ENCODE measurements around the gene SAMHD1.
"Not testable (repeated sequence)": the region's sequence is repeated elsewhere in the genome, so short reads cannot be mapped to it uniquely, and the experiment has no call there.

SAMHD1 gene

GRCh38 chr20:36916199-36916598, 35.3 kb downstream of the SAMHD1 start:
- Histone ChIP-seq H3K9me3 (ENCODE audit: low read length) (no peaks in the 10 kb centered on the region), H3K36me3 (ENCODE audit: insufficient read depth, low read length) (peaks cover 22% of the 10 kb centered on the region), H3K9ac (ENCODE audit: low read length) (no peak overlapping the region)

DNA sequence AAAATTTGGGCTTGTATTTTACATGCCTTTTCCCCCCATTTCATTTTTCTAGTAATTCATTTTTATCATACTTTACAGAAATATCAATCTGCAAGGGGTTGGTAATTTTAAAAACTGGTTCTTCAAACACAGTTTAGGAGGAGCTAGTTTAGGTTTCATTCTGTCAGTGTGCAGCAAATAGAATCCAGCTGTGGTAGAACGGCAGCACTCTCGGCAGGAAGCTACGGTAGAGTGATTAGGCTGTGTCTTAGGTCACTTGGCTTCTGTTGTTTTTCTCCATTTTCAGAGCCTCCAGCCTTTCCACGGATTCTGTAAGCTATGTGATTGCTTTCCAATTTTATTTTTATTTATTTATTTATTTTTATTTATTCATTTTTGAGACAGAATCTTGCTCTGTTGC, 42.9 kb downstream of the SAMHD1 start:
- H3K9me3 ChIP-seq (ENCODE audit: low read length): no peaks in the 10 kb centered on the region
- H3F3A ChIP-seq (ENCODE audit: insufficient read depth, low read length): no peaks in the 10 kb centered on the region
- no peak overlapping the region for H2AFZ ChIP-seq (ENCODE audit: low read length)
- H3K79me2 ChIP-seq (ENCODE audit: insufficient read depth, low read length): no peaks in the 10 kb centered on the region
- H3K27ac ChIP-seq (ENCODE audit: low read depth, low read length, poor library complexity, severe bottlenecking): no peak overlapping the region
- no peaks in the 10 kb centered on the region for H4K20me1 ChIP-seq (ENCODE audit: insufficient read depth, low read length)
- TF ChIP-seq, protein P1, sequence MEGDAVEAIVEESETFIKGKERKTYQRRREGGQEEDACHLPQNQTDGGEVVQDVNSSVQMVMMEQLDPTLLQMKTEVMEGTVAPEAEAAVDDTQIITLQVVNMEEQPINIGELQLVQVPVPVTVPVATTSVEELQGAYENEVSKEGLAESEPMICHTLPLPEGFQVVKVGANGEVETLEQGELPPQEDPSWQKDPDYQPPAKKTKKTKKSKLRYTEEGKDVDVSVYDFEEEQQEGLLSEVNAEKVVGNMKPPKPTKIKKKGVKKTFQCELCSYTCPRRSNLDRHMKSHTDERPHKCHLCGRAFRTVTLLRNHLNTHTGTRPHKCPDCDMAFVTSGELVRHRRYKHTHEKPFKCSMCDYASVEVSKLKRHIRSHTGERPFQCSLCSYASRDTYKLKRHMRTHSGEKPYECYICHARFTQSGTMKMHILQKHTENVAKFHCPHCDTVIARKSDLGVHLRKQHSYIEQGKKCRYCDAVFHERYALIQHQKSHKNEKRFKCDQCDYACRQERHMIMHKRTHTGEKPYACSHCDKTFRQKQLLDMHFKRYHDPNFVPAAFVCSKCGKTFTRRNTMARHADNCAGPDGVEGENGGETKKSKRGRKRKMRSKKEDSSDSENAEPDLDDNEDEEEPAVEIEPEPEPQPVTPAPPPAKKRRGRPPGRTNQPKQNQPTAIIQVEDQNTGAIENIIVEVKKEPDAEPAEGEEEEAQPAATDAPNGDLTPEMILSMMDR (IDR thresholded peaks at IDR 0.05; ENCODE audit: low read length): no peak
- no peak for TF ChIP-seq EZH2 (IDR thresholded peaks at IDR 0.05; ENCODE audit: borderline replicate concordance, low read length)
- no peaks in the 10 kb centered on the region for H3K27me3 ChIP-seq (ENCODE audit: insufficient read depth, low read length)
- peaks cover 4% of the 10 kb centered on the region for H3K4me1 ChIP-seq (ENCODE audit: insufficient read depth, low read length, severe bottlenecking)
- no peaks in the 10 kb centered on the region for H3K9me2 ChIP-seq (ENCODE audit: low read depth, low read length)
- no peak overlapping the region for H3K4me3 ChIP-seq (ENCODE audit: low read depth, low read length, poor library complexity, severe bottlenecking)
- no peak overlapping the region for H3K9ac ChIP-seq (ENCODE audit: low read length)
- H3K36me3 ChIP-seq (ENCODE audit: insufficient read depth, low read length): peaks cover 22% of the 10 kb centered on the region; the same call in 1 of the 2 replicates
- no peak overlapping the region for H3K4me2 ChIP-seq (ENCODE audit: low read length)

More at GRCh38 chr20:36916199-36916598, 35.3 kb downstream of the SAMHD1 start:
- H3K4me1 ChIP-seq (ENCODE audit: insufficient read depth, low read length, severe bottlenecking): no peaks in the 10 kb centered on the region
- no peaks in the 10 kb centered on the region for H3K27me3 ChIP-seq (ENCODE audit: insufficient read depth, low read length)
- H3K4me2 ChIP-seq (ENCODE audit: low read length): no peak overlapping the region
- H3K27ac ChIP-seq (ENCODE audit: low read depth, low read length, poor library complexity, severe bottlenecking): no peak overlapping the region
- no peaks in the 10 kb centered on the region for H3K79me2 ChIP-seq (ENCODE audit: insufficient read depth, low read length)
- no peaks in the 10 kb centered on the region for H4K20me1 ChIP-seq (ENCODE audit: insufficient read depth, low read length)
- no peak overlapping the region for H2AFZ ChIP-seq (ENCODE audit: low read length)
- no peak overlapping the region for H3K4me3 ChIP-seq (ENCODE audit: low read depth, low read length, poor library complexity, severe bottlenecking)
- no peaks in the 10 kb centered on the region for H3K9me2 ChIP-seq (ENCODE audit: low read depth, low read length)
- no peaks in the 10 kb centered on the region for H3F3A ChIP-seq (ENCODE audit: insufficient read depth, low read length)
- TF ChIP-seq, protein P1 (IDR thresholded peaks at IDR 0.05; ENCODE audit: low read length): no peak
- no peak for TF ChIP-seq EZH2 (IDR thresholded peaks at IDR 0.05; ENCODE audit: borderline replicate concordance, low read length)

- H3K9ac ChIP-seq (ENCODE audit: low read length); H3K27ac ChIP-seq (ENCODE audit: low read depth, low read length, poor library complexity, severe bottlenecking); H3K27me3 ChIP-seq (ENCODE audit: insufficient read depth, low read length); H3K4me2 ChIP-seq (ENCODE audit: low read length); H4K20me1 ChIP-seq (ENCODE audit: insufficient read depth, low read length); H3K9me2 ChIP-seq (ENCODE audit: low read depth, low read length); H3K4me3 ChIP-seq (ENCODE audit: low read depth, low read length, poor library complexity, severe bottlenecking); H3K9me3 ChIP-seq (ENCODE audit: low read length); H3F3A ChIP-seq (ENCODE audit: insufficient read depth, low read length); H3K4me1 ChIP-seq (ENCODE audit: insufficient read depth, low read length, severe bottlenecking); H3K79me2 ChIP-seq (ENCODE audit: insufficient read depth, low read length); H2AFZ ChIP-seq (ENCODE audit: low read length): not testable (repeated sequence)
- H3K36me3 ChIP-seq (ENCODE audit: insufficient read depth, low read length): peaks cover 23% of the 10 kb centered on the region; the same call in 1 of the 2 replicates
Measured at GRCh38 chr20:36906086-36906485, 45.4 kb downstream of the SAMHD1 start.

DNA sequence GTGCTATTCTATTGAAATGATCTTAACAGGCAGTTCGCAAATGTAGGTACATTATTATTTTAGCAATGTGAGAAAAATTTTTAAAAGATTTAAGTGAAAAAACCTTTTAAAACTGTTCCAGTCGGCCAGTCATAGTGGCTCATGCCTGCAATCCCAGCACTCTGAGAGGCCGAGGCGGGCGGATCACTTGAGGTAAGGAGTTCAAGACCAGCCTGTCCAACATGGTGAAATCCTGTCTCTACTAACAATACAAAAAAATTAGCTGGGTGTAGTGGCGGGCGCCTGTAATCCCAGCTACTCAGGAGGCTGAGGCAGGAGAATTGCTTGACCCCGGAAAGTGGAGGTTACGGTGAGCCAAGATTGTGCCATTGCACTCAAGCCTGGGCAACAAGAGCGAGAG, 45.9 kb downstream of the SAMHD1 start:
- not testable (repeated sequence) for H3K4me2 ChIP-seq (ENCODE audit: low read length); H3K4me3 ChIP-seq (ENCODE audit: low read depth, low read length, poor library complexity, severe bottlenecking); H3K79me2 ChIP-seq (ENCODE audit: insufficient read depth, low read length); H3K9me3 ChIP-seq (ENCODE audit: low read length); H3F3A ChIP-seq (ENCODE audit: insufficient read depth, low read length); H3K9ac ChIP-seq (ENCODE audit: low read length); H3K9me2 ChIP-seq (ENCODE audit: low read depth, low read length); H3K27ac ChIP-seq (ENCODE audit: low read depth, low read length, poor library complexity, severe bottlenecking); H4K20me1 ChIP-seq (ENCODE audit: insufficient read depth, low read length); H3K4me1 ChIP-seq (ENCODE audit: insufficient read depth, low read length, severe bottlenecking); H3K27me3 ChIP-seq (ENCODE audit: insufficient read depth, low read length); H2AFZ ChIP-seq (ENCODE audit: low read length)
- H3K36me3 ChIP-seq (ENCODE audit: insufficient read depth, low read length): peaks cover 23% of the 10 kb centered on the region; the same call in 1 of the 2 replicates
